ENCODE measurements around the gene COL4A4.
"Not testable (repeated sequence)": the region's sequence is repeated elsewhere in the genome, so short reads cannot be mapped to it uniquely, and the experiment has no call there.

Gene COL4A4

DNA sequence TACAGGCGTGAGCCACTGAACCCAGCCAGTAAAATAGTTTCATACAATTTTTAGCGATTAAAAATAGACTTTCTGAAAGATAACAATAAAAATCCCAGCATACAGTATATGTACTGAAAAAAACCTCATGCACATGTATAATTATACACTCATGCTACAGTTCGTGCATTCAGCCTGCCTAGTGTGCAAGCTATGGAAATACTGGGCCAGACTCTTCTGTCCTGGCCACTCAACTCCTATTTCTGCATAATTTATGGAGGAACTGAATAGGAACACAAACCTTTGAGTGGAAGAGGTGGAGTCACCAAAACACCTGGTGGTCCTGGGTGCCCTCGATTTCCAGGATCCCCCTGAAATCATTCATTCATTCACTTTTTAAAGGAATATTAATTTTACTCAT is 64.7 kb downstream of the COL4A4 start:
- no peaks in the 10 kb centered on the region for H3K36me3 ChIP-seq (ENCODE audit: insufficient read depth, low read length)
- no peaks in the 10 kb centered on the region for H3K9me3 ChIP-seq (replicated peaks; ENCODE audit: low read length)
- H3K27me3 ChIP-seq (ENCODE audit: control insufficient read depth, insufficient read depth, low read length): no peaks in the 10 kb centered on the region

DNA sequence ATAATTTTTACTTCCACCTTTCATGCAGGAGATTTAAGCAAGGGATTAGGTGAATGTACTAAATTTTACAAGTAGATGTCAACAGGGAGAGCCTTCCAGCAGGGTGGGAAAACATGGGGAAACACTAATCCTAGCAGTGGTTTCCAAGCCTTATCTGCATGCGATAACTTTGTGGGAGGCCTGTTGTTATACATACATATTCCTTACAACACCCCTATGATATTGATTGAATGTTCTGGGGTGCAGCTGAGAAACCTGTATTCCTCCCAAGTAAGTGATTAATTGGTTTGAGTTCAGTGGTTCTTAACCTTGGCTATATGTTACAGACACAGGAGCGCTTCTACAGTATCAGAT is 65.9 kb downstream of the COL4A4 start:
- H3K4me3 ChIP-seq (ENCODE audit: low read length): no peak overlapping the region
- no peak overlapping the region for H3K9ac ChIP-seq (ENCODE audit: low read depth, low read length)
- H3K4me1 ChIP-seq (ENCODE audit: control insufficient read depth, insufficient read depth, low read length): no peaks in the 10 kb centered on the region
- no peak overlapping the region for H3K4me2 ChIP-seq (ENCODE audit: low read length)
- H3K36me3 ChIP-seq (ENCODE audit: insufficient read depth, low read length): no peaks in the 10 kb centered on the region
- no peaks in the 10 kb centered on the region for H3K9me3 ChIP-seq (replicated peaks; ENCODE audit: low read length)
- no peaks in the 10 kb centered on the region for H3K27me3 ChIP-seq (ENCODE audit: control insufficient read depth, insufficient read depth, low read length)

More for the DNA sequence above, 64.7 kb downstream of the COL4A4 start:
- no peak overlapping the region for H3K9ac ChIP-seq (ENCODE audit: low read depth, low read length)
- H3K4me1 ChIP-seq (ENCODE audit: control insufficient read depth, insufficient read depth, low read length): no peaks in the 10 kb centered on the region
- no peak overlapping the region for H3K4me2 ChIP-seq (ENCODE audit: low read length)
- no peak overlapping the region for H3K4me3 ChIP-seq (ENCODE audit: low read length)

DNA sequence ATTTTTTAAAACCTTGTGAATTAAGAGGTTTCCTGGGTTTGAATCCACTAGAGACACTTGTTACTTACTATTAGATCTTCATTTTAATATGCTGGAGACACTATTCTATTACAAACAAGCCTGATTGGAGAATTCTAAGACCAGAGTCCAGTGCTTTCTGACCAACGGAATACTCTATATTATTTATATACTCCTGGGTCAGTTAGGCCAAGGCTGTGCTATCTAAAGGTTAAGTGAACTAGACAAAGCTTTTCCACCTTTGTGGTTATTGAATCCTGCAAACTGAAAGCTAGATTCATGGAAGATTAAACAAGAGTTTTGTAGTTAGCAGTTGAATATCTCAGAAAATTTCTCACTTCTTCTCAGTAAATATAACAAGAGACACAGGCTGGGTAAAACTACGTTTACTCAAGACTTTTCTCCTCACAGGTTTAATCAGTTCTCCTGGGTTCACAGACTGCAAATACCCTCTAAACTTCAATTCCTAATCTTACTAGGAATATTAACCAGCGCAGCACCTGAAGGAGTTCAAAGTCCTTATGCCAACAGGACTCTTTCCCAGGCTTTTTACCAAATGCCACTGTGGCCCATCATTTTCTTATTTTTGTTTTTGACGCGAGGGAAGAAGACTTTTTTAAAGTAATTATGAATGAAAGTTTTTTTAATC is 66.4 kb downstream of the COL4A4 start:
- Histone ChIP-seq H3K4me2 (ENCODE audit: low read length) (no peak overlapping the region), H3K27me3 (ENCODE audit: control insufficient read depth, insufficient read depth, low read length) (no peaks in the 10 kb centered on the region), H3K4me1 (ENCODE audit: control insufficient read depth, insufficient read depth, low read length) (no peaks in the 10 kb centered on the region), H3K9me3 (replicated peaks; ENCODE audit: low read length) (no peaks in the 10 kb centered on the region), H3K36me3 (ENCODE audit: insufficient read depth, low read length) (no peaks in the 10 kb centered on the region), H3K4me3 (ENCODE audit: low read length) (no peak overlapping the region), H3K9ac (ENCODE audit: low read depth, low read length) (no peak overlapping the region)

DNA sequence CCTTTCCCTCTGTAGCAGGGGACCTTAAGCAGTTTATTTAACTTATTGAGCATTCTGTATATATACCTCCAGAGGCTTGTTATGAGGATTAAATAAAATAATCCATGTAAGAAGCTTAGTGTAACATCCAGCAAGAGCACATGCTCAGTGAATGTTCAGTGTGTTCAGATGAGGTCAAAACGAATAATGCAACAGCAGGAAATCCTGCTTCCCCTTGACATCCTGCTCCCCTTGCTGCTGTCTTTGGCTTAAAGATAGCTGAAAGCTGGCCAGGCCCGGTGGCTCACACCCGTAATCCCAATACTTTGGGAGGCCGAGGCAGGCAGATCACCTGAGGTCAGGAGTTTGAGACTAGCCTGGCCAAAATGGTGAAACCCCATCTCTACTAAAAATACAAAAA is 68.7 kb downstream of the COL4A4 start:
- no peak overlapping the region for H3K4me2 ChIP-seq (ENCODE audit: low read length)
- H3K9ac ChIP-seq (ENCODE audit: low read depth, low read length): no peak overlapping the region
- H3K27me3 ChIP-seq (ENCODE audit: control insufficient read depth, insufficient read depth, low read length): no peaks in the 10 kb centered on the region
- no peaks in the 10 kb centered on the region for H3K9me3 ChIP-seq (replicated peaks; ENCODE audit: low read length)
- H3K36me3 ChIP-seq (ENCODE audit: insufficient read depth, low read length): no peaks in the 10 kb centered on the region
- no peak overlapping the region for H3K4me3 ChIP-seq (ENCODE audit: low read length)
- H3K4me1 ChIP-seq (ENCODE audit: control insufficient read depth, insufficient read depth, low read length): no peaks in the 10 kb centered on the region

DNA sequence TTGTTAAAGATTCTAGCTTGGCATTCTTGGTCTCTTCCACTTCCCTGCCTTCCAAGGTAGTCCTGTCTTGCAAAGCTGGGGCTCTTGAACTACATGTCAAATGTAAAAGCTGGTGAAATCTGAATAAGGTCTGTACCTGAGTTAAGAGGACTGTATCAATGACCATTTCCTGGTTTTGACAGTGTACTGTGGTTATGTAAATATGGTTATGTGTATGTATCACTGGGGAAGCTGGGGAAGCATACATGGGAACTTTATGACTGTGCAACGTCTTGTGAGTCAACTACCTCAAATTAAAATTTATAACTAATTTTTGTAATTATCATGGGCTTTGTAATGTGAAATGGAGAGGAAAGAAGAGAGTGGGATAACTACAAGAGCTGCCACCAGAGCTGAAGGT is 81.7 kb downstream of the COL4A4 start:
- no peak overlapping the region for H3K4me3 ChIP-seq (ENCODE audit: low read length)
- H3K36me3 ChIP-seq (ENCODE audit: insufficient read depth, low read length): no peaks in the 10 kb centered on the region

DNA sequence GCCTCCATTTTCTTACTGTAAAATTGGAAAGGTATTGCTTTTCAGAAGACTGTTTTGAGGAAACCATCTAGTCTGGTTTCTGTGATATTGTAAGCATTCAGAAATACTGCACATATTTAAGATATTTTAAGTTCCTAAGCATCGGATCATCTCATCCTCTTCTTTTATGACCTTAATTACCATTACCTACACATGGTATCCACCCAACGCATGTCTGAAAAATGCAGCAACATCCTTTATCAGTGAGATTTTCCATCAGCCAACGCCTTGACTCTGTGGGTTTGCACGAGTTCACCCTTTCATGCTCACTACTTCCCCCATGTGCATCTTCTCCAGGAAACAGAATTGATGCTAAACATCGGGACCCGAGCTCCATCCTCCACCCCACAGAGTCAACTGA is 84.3 kb downstream of the COL4A4 start:
- no peak overlapping the region for H3K9ac ChIP-seq (ENCODE audit: low read depth, low read length)
- no peaks in the 10 kb centered on the region for H3K36me3 ChIP-seq (ENCODE audit: insufficient read depth, low read length)

More for the DNA sequence above, 81.7 kb downstream of the COL4A4 start:
- Histone ChIP-seq H3K9ac (ENCODE audit: low read depth, low read length) (no peak overlapping the region), H3K27me3 (ENCODE audit: control insufficient read depth, insufficient read depth, low read length) (no peaks in the 10 kb centered on the region), H3K9me3 (replicated peaks; ENCODE audit: low read length) (no peaks in the 10 kb centered on the region), H3K4me2 (ENCODE audit: low read length) (no peak overlapping the region), H3K4me1 (ENCODE audit: control insufficient read depth, insufficient read depth, low read length) (peaks cover 8% of the 10 kb centered on the region)

DNA sequence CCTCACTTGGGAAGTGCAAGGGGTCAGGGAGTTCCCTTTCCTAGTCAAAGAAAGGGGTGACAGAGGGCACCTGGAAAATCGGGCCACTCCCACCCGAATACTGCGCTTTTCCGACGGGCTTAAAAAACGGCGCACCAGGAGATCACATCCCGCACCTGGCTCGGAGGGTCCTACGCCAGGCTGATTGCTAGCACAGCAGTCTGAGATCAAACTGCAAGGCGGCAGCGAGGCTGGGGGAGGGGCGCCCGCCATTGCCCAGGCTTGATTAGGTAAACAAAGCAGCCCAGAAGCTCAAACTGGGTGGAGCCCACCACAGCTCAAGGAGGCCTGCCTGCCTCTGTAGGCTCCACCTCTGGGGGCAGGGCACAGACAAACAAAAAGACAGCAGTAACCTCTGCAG is 98.9 kb downstream of the COL4A4 start:
- not testable (repeated sequence) for H3K36me3 ChIP-seq (ENCODE audit: insufficient read depth, low read length); H3K9ac ChIP-seq (ENCODE audit: low read depth, low read length); H3K4me3 ChIP-seq (ENCODE audit: low read length); H3K27me3 ChIP-seq (ENCODE audit: control insufficient read depth, insufficient read depth, low read length); H3K9me3 ChIP-seq (replicated peaks; ENCODE audit: low read length); H3K4me1 ChIP-seq (ENCODE audit: control insufficient read depth, insufficient read depth, low read length); H3K4me2 ChIP-seq (ENCODE audit: low read length)

More for the DNA sequence above, 84.3 kb downstream of the COL4A4 start:
- Histone ChIP-seq H3K4me1 (ENCODE audit: control insufficient read depth, insufficient read depth, low read length) (peaks cover 8% of the 10 kb centered on the region), H3K9me3 (replicated peaks; ENCODE audit: low read length) (no peaks in the 10 kb centered on the region), H3K27me3 (ENCODE audit: control insufficient read depth, insufficient read depth, low read length) (no peaks in the 10 kb centered on the region), H3K4me2 (ENCODE audit: low read length) (no peak overlapping the region), H3K4me3 (ENCODE audit: low read length) (no peak overlapping the region)

DNA sequence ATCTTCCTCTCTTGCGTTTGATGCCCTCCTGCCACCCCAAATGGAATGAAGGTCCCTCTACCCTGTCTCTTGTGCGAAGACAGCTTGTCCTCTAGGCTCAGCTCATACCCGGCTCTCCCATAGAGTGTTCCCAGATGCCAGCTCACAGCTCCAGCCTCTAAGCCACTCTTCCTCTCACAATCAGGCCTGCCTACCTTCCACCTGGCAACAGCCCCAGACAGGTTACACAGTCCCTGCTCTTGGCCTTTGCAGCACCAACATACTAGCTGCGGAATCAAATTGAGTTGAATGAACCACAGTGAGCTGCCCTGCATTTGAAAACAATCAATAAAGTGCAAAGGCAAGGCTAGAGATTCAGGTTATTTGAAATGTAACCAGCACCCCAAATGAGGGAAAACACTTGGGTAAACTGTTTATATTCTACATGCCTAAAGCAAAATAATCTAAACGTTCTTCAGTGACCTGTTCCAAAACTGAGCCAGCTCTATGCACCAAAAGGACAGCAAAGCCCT is 105.1 kb downstream of the COL4A4 start:
- no peak overlapping the region for H3K4me3 ChIP-seq (ENCODE audit: low read length)
- no peak overlapping the region for H3K9ac ChIP-seq (ENCODE audit: low read depth, low read length)
- no peak overlapping the region for H3K4me2 ChIP-seq (ENCODE audit: low read length)
- H3K4me1 ChIP-seq (ENCODE audit: control insufficient read depth, insufficient read depth, low read length): no peaks in the 10 kb centered on the region
- no peaks in the 10 kb centered on the region for H3K36me3 ChIP-seq (ENCODE audit: insufficient read depth, low read length)
- no peaks in the 10 kb centered on the region for H3K27me3 ChIP-seq (ENCODE audit: control insufficient read depth, insufficient read depth, low read length)
- H3K9me3 ChIP-seq (replicated peaks; ENCODE audit: low read length): no peaks in the 10 kb centered on the region

DNA sequence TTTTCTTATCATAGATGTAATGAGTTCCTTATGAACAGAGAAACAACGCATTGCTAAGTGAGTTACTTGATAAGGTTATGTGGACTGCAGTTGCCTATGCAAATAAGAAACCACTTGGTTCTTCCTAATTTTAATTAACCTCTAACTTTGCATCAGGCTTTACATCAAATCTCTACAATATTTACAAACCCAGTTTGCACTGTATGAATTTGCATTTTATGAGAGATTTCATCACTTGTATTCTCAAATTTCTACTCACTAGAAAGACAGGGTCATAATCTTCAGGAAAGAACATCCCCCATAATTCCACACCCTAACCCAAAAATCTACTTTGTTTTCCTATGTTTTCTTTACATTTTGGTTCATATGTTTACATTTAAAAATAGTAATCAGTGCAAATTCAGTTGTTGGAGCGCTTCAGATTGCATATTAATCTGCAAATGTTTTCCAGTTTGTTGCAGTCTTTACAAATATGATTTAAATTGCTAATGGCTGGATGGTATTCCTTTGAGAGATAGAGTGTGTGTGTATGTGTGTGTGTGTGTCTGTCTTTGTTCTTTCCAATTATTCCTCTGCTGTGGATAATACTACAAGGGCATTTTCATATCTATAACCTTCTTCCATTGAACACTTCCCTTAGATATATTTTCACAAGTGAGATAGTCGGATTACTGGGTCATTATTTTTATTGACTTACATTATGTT is 106.1 kb downstream of the COL4A4 start:
- H3K9me3 ChIP-seq (replicated peaks; ENCODE audit: low read length): no peaks in the 10 kb centered on the region
- H3K36me3 ChIP-seq (ENCODE audit: insufficient read depth, low read length): no peaks in the 10 kb centered on the region
- no peaks in the 10 kb centered on the region for H3K27me3 ChIP-seq (ENCODE audit: control insufficient read depth, insufficient read depth, low read length)
- H3K4me3 ChIP-seq (ENCODE audit: low read length): no peak overlapping the region
- H3K9ac ChIP-seq (ENCODE audit: low read depth, low read length): no peak overlapping the region
- no peaks in the 10 kb centered on the region for H3K4me1 ChIP-seq (ENCODE audit: control insufficient read depth, insufficient read depth, low read length)
- H3K4me2 ChIP-seq (ENCODE audit: low read length): no peak overlapping the region

DNA sequence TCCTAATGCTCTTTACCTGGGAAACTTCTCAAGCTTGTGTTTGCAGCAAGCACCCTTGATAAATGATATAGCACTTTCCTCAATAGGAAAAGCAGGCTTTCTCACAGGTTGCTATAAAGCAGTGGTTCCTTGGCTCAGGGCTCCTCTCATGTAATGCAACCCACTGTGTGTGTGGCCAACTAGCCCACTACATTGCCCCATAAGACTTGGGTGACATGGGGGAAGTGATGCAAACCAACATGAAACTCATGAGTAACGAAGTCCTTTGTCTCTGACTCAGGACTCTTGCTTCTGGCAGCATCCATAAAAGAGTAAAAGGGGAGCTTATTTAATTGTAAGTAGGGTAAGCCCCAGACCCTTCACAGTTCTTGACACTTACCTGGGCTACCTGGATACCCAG is 106.9 kb downstream of the COL4A4 start:
- Histone ChIP-seq H3K36me3 (ENCODE audit: insufficient read depth, low read length) (no peaks in the 10 kb centered on the region), H3K4me1 (ENCODE audit: control insufficient read depth, insufficient read depth, low read length) (no peaks in the 10 kb centered on the region), H3K9me3 (replicated peaks; ENCODE audit: low read length) (no peaks in the 10 kb centered on the region), H3K4me2 (ENCODE audit: low read length) (no peak overlapping the region), H3K4me3 (ENCODE audit: low read length) (no peak overlapping the region), H3K9ac (ENCODE audit: low read depth, low read length) (no peak overlapping the region), H3K27me3 (ENCODE audit: control insufficient read depth, insufficient read depth, low read length) (no peaks in the 10 kb centered on the region)

DNA sequence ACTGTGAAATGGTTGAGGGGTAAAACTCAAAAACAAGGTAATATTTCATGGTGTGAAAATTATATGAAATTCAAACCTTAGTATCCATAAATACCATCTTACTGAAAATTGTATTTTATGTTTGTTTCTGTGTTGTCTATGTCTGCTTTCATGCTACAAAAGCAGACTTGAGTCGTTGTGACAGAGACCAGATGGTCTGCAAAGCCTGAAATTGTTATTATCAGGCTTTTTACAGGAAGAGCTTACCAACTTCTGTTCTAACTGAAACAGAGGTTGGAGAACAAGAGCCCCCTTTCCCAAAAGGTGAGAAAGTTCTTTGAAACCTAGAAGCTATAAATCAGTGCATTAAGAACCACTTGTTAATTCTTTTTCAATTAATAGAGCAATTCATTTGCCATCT is 110.0 kb downstream of the COL4A4 start:
- Histone ChIP-seq H3K27me3 (ENCODE audit: control insufficient read depth, insufficient read depth, low read length) (no peaks in the 10 kb centered on the region), H3K9ac (ENCODE audit: low read depth, low read length) (no peak overlapping the region), H3K4me1 (ENCODE audit: control insufficient read depth, insufficient read depth, low read length) (no peaks in the 10 kb centered on the region), H3K4me2 (ENCODE audit: low read length) (no peak overlapping the region), H3K4me3 (ENCODE audit: low read length) (no peak overlapping the region), H3K9me3 (replicated peaks; ENCODE audit: low read length) (no peaks in the 10 kb centered on the region), H3K36me3 (ENCODE audit: insufficient read depth, low read length) (no peaks in the 10 kb centered on the region)

DNA sequence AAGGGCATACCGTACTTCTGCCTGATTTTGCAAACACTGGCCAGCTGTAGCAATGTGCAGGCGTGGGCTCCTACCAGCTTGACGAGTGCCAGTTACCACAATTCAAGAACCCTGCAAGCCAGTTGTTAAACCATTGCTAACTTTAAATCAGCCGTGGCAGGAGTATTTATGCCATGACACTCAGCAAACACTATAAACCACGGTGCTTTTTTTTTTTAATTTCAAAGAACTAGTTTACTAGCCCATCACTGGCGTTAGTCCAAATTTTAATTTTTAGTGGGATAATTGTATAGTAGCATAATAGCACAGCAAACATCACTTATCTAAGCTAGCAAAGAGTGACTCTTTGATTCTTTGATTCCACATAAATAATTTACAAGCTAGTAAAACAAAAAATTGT is 111.1 kb downstream of the COL4A4 start:
- Histone ChIP-seq H3K27me3 (ENCODE audit: control insufficient read depth, insufficient read depth, low read length) (no peaks in the 10 kb centered on the region), H3K9me3 (replicated peaks; ENCODE audit: low read length) (no peaks in the 10 kb centered on the region)

More for the DNA sequence above, 111.1 kb downstream of the COL4A4 start:
- no peak overlapping the region for H3K9ac ChIP-seq (ENCODE audit: low read depth, low read length)
- no peak overlapping the region for H3K4me2 ChIP-seq (ENCODE audit: low read length)
- no peaks in the 10 kb centered on the region for H3K4me1 ChIP-seq (ENCODE audit: control insufficient read depth, insufficient read depth, low read length)
- H3K4me3 ChIP-seq (ENCODE audit: low read length): no peak overlapping the region
- H3K36me3 ChIP-seq (ENCODE audit: insufficient read depth, low read length): no peaks in the 10 kb centered on the region
